H9 (cell line): Measurements from ENCODE around the gene HHEX. TPM values are rescaled to one million over a fixed set of nuclear protein-coding genes. Genes with fewer than 3 reads are reported as not detected.

Experiments used
- DNase-seq: peaks from one replicate; pipeline ENCODE4 v3.0.0-alpha.2; 2017
- H2AFZ ChIP-seq: one replicate; pipeline ENCODE4 v1.6.1; 2013; ENCODE audit warnings: mild to moderate bottlenecking, low read length, control low read depth, moderate library complexity
- H2AK5ac ChIP-seq: 2 replicates; pipeline ENCODE4 v1.6.1; 2013; ENCODE audit warnings: low read length, control low read depth, mixed read lengths; ENCODE audit not compliant: insufficient read length
- H2BK120ac ChIP-seq: one replicate; pipeline ENCODE4 v1.6.1; 2013; ENCODE audit warnings: low read depth, mild to moderate bottlenecking, low read length, control low read depth, inconsistent platforms; ENCODE audit not compliant: poor library complexity, severe bottlenecking
- H2BK12ac ChIP-seq: 2 replicates; pipeline ENCODE4 v1.6.1; 2013; ENCODE audit warnings: low read length, control low read depth, mixed read lengths, low read depth; ENCODE audit not compliant: insufficient read length
- H2BK15ac ChIP-seq: 2 replicates; pipeline ENCODE4 v1.6.1; 2013; ENCODE audit warnings: low read depth, low read length, control low read depth
- H2BK20ac ChIP-seq: one replicate; pipeline ENCODE4 v1.6.1; 2013; ENCODE audit warnings: low read depth, mild to moderate bottlenecking, low read length, control low read depth, inconsistent platforms; ENCODE audit not compliant: poor library complexity, severe bottlenecking
- H2BK5ac ChIP-seq: 2 replicates; pipeline ENCODE4 v1.6.1; 2013; ENCODE audit warnings: low read length, control low read depth, mixed read lengths; ENCODE audit not compliant: insufficient read length
- H3K14ac ChIP-seq: 2 replicates; pipeline ENCODE4 v1.6.1; 2013; ENCODE audit warnings: low read length, control low read depth; ENCODE audit not compliant: insufficient read depth
- H3K18ac ChIP-seq: 2 replicates; pipeline ENCODE4 v1.6.1; 2013; ENCODE audit warnings: low read depth, mild to moderate bottlenecking, mixed read lengths, low read length, control low read depth; ENCODE audit not compliant: insufficient read length
- H3K23ac ChIP-seq: 2 replicates; pipeline ENCODE4 v1.6.1; 2013; ENCODE audit warnings: low read length, control low read depth, mixed read lengths, low read depth; ENCODE audit not compliant: insufficient read length
- H3K23me2 ChIP-seq: 2 replicates; pipeline ENCODE4 v1.6.1; 2013; ENCODE audit warnings: low read depth, mild to moderate bottlenecking, mixed read lengths, low read length, control low read depth; ENCODE audit not compliant: insufficient read length, poor library complexity, severe bottlenecking
- H3K27ac ChIP-seq: 2 replicates; pipeline ENCODE4 v1.5.1; 2013; ENCODE audit warnings: low read length, control low read depth, mixed read lengths, low read depth; ENCODE audit not compliant: insufficient read length
- H3K27me3 ChIP-seq: 2 replicates; pipeline ENCODE4 v1.6.1; 2013; ENCODE audit warnings: low read length, control low read depth, inconsistent platforms; ENCODE audit not compliant: insufficient read depth
- H3K4ac ChIP-seq: 2 replicates; pipeline ENCODE4 v1.6.1; 2013; ENCODE audit warnings: low read depth, mild to moderate bottlenecking, control low read depth, inconsistent platforms, low read length, moderate library complexity
- H3K4me1 ChIP-seq: 2 replicates; pipeline ENCODE4 v1.6.1; 2013; ENCODE audit warnings: low read length, control low read depth, inconsistent platforms; ENCODE audit not compliant: insufficient read depth
- H3K4me2 ChIP-seq: 2 replicates; pipeline ENCODE4 v1.6.1; 2013; ENCODE audit warnings: low read length, control low read depth, mixed read lengths; ENCODE audit not compliant: insufficient read length, insufficient read depth
- H3K56ac ChIP-seq: 2 replicates; pipeline ENCODE4 v1.6.1; 2013; ENCODE audit warnings: low read depth, mild to moderate bottlenecking, mixed read lengths, low read length, control low read depth; ENCODE audit not compliant: insufficient read length
- H3K79me1 ChIP-seq: 2 replicates; pipeline ENCODE4 v1.6.1; 2013; ENCODE audit warnings: low read depth, mild to moderate bottlenecking, moderate library complexity, low read length, control low read depth, inconsistent platforms; ENCODE audit not compliant: insufficient read depth, poor library complexity, severe bottlenecking
- H3K79me2 ChIP-seq: 2 replicates; pipeline ENCODE4 v1.6.1; 2013; ENCODE audit warnings: low read length, control low read depth, inconsistent platforms; ENCODE audit not compliant: insufficient read depth
- H3K9ac ChIP-seq: 2 replicates; pipeline ENCODE4 v1.6.1; 2013; ENCODE audit warnings: low read length, control low read depth, mixed read lengths; ENCODE audit not compliant: insufficient read length; ENCODE audit errors: extremely low read depth
- H3K9me3 ChIP-seq: one replicate; pipeline ENCODE4 v1.6.1; 2013; ENCODE audit warnings: low read depth, low read length, inconsistent platforms; ENCODE audit not compliant: control insufficient read depth
- H3T11ph ChIP-seq: one replicate; pipeline ENCODE4 v1.6.1; 2013; ENCODE audit warnings: mild to moderate bottlenecking, low read length, control low read depth, inconsistent platforms
- H4K20me1 ChIP-seq: one replicate; pipeline ENCODE4 v1.6.1; 2013; ENCODE audit not compliant: control insufficient read depth, insufficient read length, insufficient read depth
- H4K5ac ChIP-seq: 2 replicates; pipeline ENCODE4 v1.6.1; 2013; ENCODE audit warnings: low read depth, mild to moderate bottlenecking, mixed read lengths, low read length, control low read depth; ENCODE audit not compliant: insufficient read length
- H4K8ac ChIP-seq: replicated peaks from 2 replicates; pipeline ENCODE4 v1.6.1; 2013; ENCODE audit warnings: low read length, control low read depth, mixed read lengths, low read depth; ENCODE audit not compliant: insufficient read length
- H4K91ac ChIP-seq: 2 replicates; pipeline ENCODE4 v1.6.1; 2013; ENCODE audit warnings: low read depth, mild to moderate bottlenecking, moderate library complexity, mixed read lengths, low read length, control low read depth; ENCODE audit not compliant: insufficient read length
- H3K27ac Mint-ChIP-seq, 3 experiments: 2 replicates in 2 of 3; 3 replicates in 1 of 3; pipeline ENCODE4 v1.8.0; 2020 to 2021; ENCODE audit warnings: mixed read lengths in 3 of 3, mild to moderate bottlenecking in 1 of 3, moderate library complexity in 1 of 3
- H3K27me3 Mint-ChIP-seq: 2 replicates; pipeline ENCODE4 v1.8.0; 2021; ENCODE audit warnings: low read depth, mild to moderate bottlenecking, moderate library complexity, mixed read lengths
- H3K36me3 Mint-ChIP-seq, 3 experiments: 2 replicates in 2 of 3; 3 replicates in 1 of 3; pipeline ENCODE4 v1.8.0; 2020 to 2021; ENCODE audit warnings: low read depth in 3 of 3, mixed read lengths in 3 of 3; ENCODE audit not compliant: insufficient read depth in 1 of 3
- H3K4me1 Mint-ChIP-seq, 2 experiments: 2 replicates each; pipeline ENCODE4 v1.8.0; 2020; ENCODE audit warnings: mixed read lengths in 2 of 2
- H3K4me3 Mint-ChIP-seq, 2 experiments: 2 replicates in 1 of 2; 3 replicates in 1 of 2; pipeline ENCODE4 v1.8.0; 2020 to 2021; ENCODE audit warnings: mild to moderate bottlenecking in 2 of 2, mixed read lengths in 2 of 2, moderate library complexity in 1 of 2
- H3K9me3 Mint-ChIP-seq, 2 experiments: 2 replicates in 1 of 2; 3 replicates in 1 of 2; pipeline ENCODE4 v1.8.0; 2020; ENCODE audit warnings: mild to moderate bottlenecking in 2 of 2, mixed read lengths in 2 of 2, moderate library complexity in 1 of 2
- WGBS: extraction: QIAGEN DNeasy Blood & Tissue Kit; methylation state at CpG from one replicate; pipeline ENCODE4 v1.1.7; 2013; ENCODE audit warnings: missing lambda C conversion rate, low lambda C conversion rate, mixed read lengths; ENCODE audit not compliant: insufficient read length; ENCODE audit errors: extremely low coverage; 5-methylcytosine and 5-hydroxymethylcytosine counted together
- total RNA-seq: library from RNA; stranded (reverse); gene quantifications from 2 replicates; pipeline ENCODE4 v1.2.1, GENCODE V29; 2021
- TF ChIP-seq, protein P1 (sequence below): fragments of 200-600 bp; sonication (generic); conservative IDR thresholded peaks from 3 replicates; pipeline ENCODE4 v1.8.0; 2021; ENCODE audit warnings: antibody characterized with exemption, mild to moderate bottlenecking

The HHEX gene
- total RNA-seq, 1 experiment from 2014 or later = 2.2 TPM

GRCh38 chr10:92714872-92715271 is 25.1 kb downstream of the HHEX start:
- H3K4me3 Mint-ChIP-seq = no peak overlapping the region
- Histone ChIP-seq H3T11ph (no peak overlapping the region), H2BK15ac (no peak overlapping the region), H3K23ac (no peak overlapping the region), H3K14ac (no peak overlapping the region), H3K23me2 (no peaks in the 10 kb centered on the region), H2BK120ac (no peak overlapping the region), H4K8ac (no peak overlapping the region), H3K4me2 (no peak overlapping the region), H4K5ac (no peak overlapping the region), H2AFZ (no peak overlapping the region), H2AK5ac (no peak overlapping the region), H3K79me2 (no peaks in the 10 kb centered on the region), H3K18ac (no peak overlapping the region), H3K27ac (no peak overlapping the region), H2BK12ac (no peak overlapping the region), H2BK20ac (no peak overlapping the region), H3K4ac (no peak overlapping the region), H4K91ac (no peak overlapping the region), H3K27me3 (no peaks in the 10 kb centered on the region), H3K4me1 (no peaks in the 10 kb centered on the region), H3K9ac (no peak overlapping the region), H2BK5ac (no peak overlapping the region), H3K9me3 (peaks cover 6% of the 10 kb centered on the region), H3K56ac (no peak overlapping the region), H4K20me1 (no peaks in the 10 kb centered on the region), H3K79me1 (no peaks in the 10 kb centered on the region)
- H3K27me3 Mint-ChIP-seq = peaks cover 4% of the 10 kb centered on the region
- H3K27ac Mint-ChIP-seq = no peak overlapping the region
- H3K9me3 Mint-ChIP-seq = peaks cover 15 to 17% of the 10 kb centered on the region in 2 experiments
- TF ChIP-seq, protein P1, sequence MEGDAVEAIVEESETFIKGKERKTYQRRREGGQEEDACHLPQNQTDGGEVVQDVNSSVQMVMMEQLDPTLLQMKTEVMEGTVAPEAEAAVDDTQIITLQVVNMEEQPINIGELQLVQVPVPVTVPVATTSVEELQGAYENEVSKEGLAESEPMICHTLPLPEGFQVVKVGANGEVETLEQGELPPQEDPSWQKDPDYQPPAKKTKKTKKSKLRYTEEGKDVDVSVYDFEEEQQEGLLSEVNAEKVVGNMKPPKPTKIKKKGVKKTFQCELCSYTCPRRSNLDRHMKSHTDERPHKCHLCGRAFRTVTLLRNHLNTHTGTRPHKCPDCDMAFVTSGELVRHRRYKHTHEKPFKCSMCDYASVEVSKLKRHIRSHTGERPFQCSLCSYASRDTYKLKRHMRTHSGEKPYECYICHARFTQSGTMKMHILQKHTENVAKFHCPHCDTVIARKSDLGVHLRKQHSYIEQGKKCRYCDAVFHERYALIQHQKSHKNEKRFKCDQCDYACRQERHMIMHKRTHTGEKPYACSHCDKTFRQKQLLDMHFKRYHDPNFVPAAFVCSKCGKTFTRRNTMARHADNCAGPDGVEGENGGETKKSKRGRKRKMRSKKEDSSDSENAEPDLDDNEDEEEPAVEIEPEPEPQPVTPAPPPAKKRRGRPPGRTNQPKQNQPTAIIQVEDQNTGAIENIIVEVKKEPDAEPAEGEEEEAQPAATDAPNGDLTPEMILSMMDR = no peak
- peaks cover 0 to 13% (median 3%) of the 10 kb centered on the region in 3 experiments; a peak in 4 of 7 replicates for H3K36me3 Mint-ChIP-seq
- DNase-seq = no peak
- H3K4me1 Mint-ChIP-seq = peaks cover 3 to 5% of the 10 kb centered on the region in 2 experiments; a peak in 2 of 4 replicates
- WGBS = no CpG with 5 or more reads among the region's 3 CpGs
